Sigmoid colon (tissue), 7 donors: ENCODE results near the gene PTPRT. TPM values are rescaled to one million over a fixed set of nuclear protein-coding genes. Genes with fewer than 3 reads are reported as not detected.
"Not testable (repeated sequence)": the region's sequence is repeated elsewhere in the genome, so short reads cannot be mapped to it uniquely, and the experiment has no call there.

ENCODE experiments used
- DNase-seq: peaks from one replicate; pipeline ENCODE4 v3.0.0-alpha.2; 2019
- H3K27ac ChIP-seq, 4 donors: fragments of 200-600 bp; sonication (generic); one replicate each; pipeline ENCODE4 v1.5.1; 2016 to 2019; ENCODE audit warnings: mild to moderate bottlenecking in 1 of 4
- H3K27me3 ChIP-seq, 3 donors: fragments of 200-600 bp; sonication (generic); one replicate each; pipeline ENCODE4 v1.5.1; 2019; ENCODE audit warnings: mild to moderate bottlenecking in 1 of 3
- H3K36me3 ChIP-seq, 4 donors: fragments of 200-600 bp; sonication (generic); one replicate each; pipeline ENCODE4 v1.5.1; 2016 to 2019
- H3K4me1 ChIP-seq, 4 donors: fragments of 200-600 bp; sonication (generic); one replicate each; pipeline ENCODE4 v1.5.1; 2017 to 2019
- H3K4me3 ChIP-seq, 4 donors: fragments of 200-600 bp; sonication (generic); one replicate each; pipeline ENCODE4 v1.5.1; 2017 to 2019; ENCODE audit warnings: mild to moderate bottlenecking in 2 of 4, moderate library complexity in 1 of 4
- H3K9me3 ChIP-seq, 4 donors: fragments of 200-600 bp in 3 of 4; sonication (generic) in 3 of 4; one replicate each; pipeline versions ENCODE4 v1.5.1 to v1.6.1; 2013 to 2019
- EP300 ChIP-seq, 4 donors: sonication (generic); formaldehyde crosslinking; IDR thresholded peaks; one replicate each; pipeline ENCODE4 v1.6.1; 2017; ENCODE audit warnings: antibody characterized with exemption in 4 of 4
- POLR2A ChIP-seq, 2 donors: fragments of 450-650 bp; IDR thresholded peaks; one replicate each; pipeline ENCODE4 v1.6.1; 2016; ENCODE audit warnings: antibody characterized with exemption in 2 of 2, mild to moderate bottlenecking in 2 of 2, moderate library complexity in 2 of 2
- POLR2AphosphoS5 ChIP-seq, 4 donors: sonication (generic); formaldehyde crosslinking; IDR thresholded peaks; one replicate each; pipeline ENCODE4 v1.6.1; 2017; ENCODE audit warnings: antibody characterized with exemption in 4 of 4
- WGBS, 2 donors: extraction: QIAGEN DNeasy Blood & Tissue Kit; methylation state at CpG; one replicate each; pipeline ENCODE4 v1.1.7; 2013; 5-methylcytosine and 5-hydroxymethylcytosine counted together
- intact Hi-C: fragments of 100-400 bp; cut with DNase I; formaldehyde crosslinking; loops from one replicate; pipeline ENCODE4 v1.15.1; 2023
- polyA plus RNA-seq, 3 donors: library from polyadenylated mRNA; stranded (reverse); fragments of 200-250 nt; gene quantifications; one replicate each; pipeline ENCODE4 v1.2.3, GENCODE V29; 2013
- total RNA-seq, 4 donors: library from RNA; depleted of rRNA; stranded (reverse); fragments of >200 nt; gene quantifications; one replicate each; pipeline ENCODE4 v1.1.0, GENCODE V29; 2016
- TF ChIP-seq, protein P1 (sequence below), 4 experiments: fragments of 450-650 bp in 3 of 4; fragments of 200-600 bp in 1 of 4; IDR thresholded peaks; one replicate each; pipeline ENCODE4 v1.5.1; 2016 to 2019; ENCODE audit warnings: antibody characterized with exemption in 4 of 4, mild to moderate bottlenecking in 3 of 4, moderate library complexity in 2 of 4
- donor health status: healthy with polysubstance abuse.
- donor health status: Bipolar disorder and iron deficiency.
- donor health status: healthy.

Gene PTPRT
- total and polyA plus RNA-seq, 7 donors, result under 0.01 to 0.41 (median 0.12) TPM; not detected in 3

DNA sequence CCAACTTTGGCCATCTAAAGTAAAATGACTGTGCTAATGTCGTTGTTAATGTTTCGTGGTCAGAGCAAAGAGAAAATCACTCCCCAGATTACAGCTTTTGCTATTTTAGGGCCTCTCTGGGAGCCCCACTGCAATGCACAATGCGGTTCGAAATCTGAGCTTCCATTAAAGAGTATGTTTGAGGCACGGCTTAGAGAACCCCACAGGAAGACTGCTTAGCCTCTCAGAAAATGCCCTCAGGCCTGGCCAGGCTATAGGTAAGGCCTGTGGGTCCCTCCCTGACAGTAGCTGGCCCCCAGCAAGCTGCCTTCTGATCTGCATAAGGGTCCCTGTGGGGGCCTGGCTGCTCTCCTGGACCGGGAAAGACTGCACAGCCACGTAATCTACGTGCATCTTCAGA is 274.6 kb downstream of the PTPRT start:
- 82 to 86% methylated on average over 8 of the region's 8 CpGs for WGBS, 2 donors
- TF ChIP-seq, protein P1, sequence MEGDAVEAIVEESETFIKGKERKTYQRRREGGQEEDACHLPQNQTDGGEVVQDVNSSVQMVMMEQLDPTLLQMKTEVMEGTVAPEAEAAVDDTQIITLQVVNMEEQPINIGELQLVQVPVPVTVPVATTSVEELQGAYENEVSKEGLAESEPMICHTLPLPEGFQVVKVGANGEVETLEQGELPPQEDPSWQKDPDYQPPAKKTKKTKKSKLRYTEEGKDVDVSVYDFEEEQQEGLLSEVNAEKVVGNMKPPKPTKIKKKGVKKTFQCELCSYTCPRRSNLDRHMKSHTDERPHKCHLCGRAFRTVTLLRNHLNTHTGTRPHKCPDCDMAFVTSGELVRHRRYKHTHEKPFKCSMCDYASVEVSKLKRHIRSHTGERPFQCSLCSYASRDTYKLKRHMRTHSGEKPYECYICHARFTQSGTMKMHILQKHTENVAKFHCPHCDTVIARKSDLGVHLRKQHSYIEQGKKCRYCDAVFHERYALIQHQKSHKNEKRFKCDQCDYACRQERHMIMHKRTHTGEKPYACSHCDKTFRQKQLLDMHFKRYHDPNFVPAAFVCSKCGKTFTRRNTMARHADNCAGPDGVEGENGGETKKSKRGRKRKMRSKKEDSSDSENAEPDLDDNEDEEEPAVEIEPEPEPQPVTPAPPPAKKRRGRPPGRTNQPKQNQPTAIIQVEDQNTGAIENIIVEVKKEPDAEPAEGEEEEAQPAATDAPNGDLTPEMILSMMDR (IDR thresholded peaks at IDR 0.05), result no peak
- TF ChIP-seq EP300 (IDR thresholded peaks at IDR 0.05), result no peak
- TF ChIP-seq POLR2A (IDR thresholded peaks at IDR 0.05), result no peak
- no peak for TF ChIP-seq POLR2AphosphoS5 (IDR thresholded peaks at IDR 0.05)
- no peak for DNase-seq
- Histone ChIP-seq H3K27me3 (no peaks in the 10 kb centered on the region), H3K4me1 (no peaks in the 10 kb centered on the region), H3K27ac (no peak overlapping the region), H3K9me3 (no peaks in the 10 kb centered on the region), H3K36me3 (no peaks in the 10 kb centered on the region), H3K4me3 (no peak overlapping the region)
- intact Hi-C loops, result no loop called here

DNA sequence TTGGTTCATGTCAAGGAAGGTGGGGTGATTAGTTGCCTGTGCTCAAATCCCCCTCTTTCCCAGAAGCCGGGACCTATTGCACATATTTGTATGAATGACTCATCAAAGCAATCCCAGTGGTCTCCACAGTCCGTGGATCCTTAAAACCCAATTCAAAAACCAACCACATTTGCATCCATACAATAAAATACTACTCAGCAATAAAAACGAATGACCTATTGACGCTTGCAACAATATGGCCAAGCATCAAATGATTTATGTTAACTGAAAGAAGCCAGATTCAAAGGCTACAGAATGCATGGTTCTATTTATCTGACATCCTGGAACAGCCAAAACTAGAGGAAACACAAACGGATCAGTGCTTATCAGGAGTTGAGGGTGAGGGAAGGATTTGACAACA is 275.4 kb downstream of the PTPRT start:
- 39 to 40% methylated on average over 5 of the region's 5 CpGs for WGBS, 2 donors
- H3K36me3 ChIP-seq, result no peaks in the 10 kb centered on the region
- no peak overlapping the region for H3K27ac ChIP-seq
- TF ChIP-seq, protein P1 (IDR thresholded peaks at IDR 0.05), result no peak
- TF ChIP-seq POLR2AphosphoS5 (IDR thresholded peaks at IDR 0.05) (no peak), EP300 (IDR thresholded peaks at IDR 0.05) (no peak), POLR2A (IDR thresholded peaks at IDR 0.05) (no peak)
- H3K4me3 ChIP-seq, result no peak overlapping the region
- DNase-seq, result no peak
- no peaks in the 10 kb centered on the region for H3K27me3 ChIP-seq
- no peaks in the 10 kb centered on the region for H3K4me1 ChIP-seq
- intact Hi-C loops, result no loop called here
- no peaks in the 10 kb centered on the region for H3K9me3 ChIP-seq

- H3K27ac ChIP-seq, H3K36me3 ChIP-seq, H3K4me1 ChIP-seq, H3K4me3 ChIP-seq, H3K27me3 ChIP-seq, H3K9me3 ChIP-seq, DNase-seq, intact Hi-C loops: not testable (repeated sequence)
- WGBS, 2 donors, result 25 to 29% methylated on average over 2 of the region's 2 CpGs
These were observed 278.9 kb downstream of the PTPRT start for GRCh38 chr20:42910808-42911207.

DNA sequence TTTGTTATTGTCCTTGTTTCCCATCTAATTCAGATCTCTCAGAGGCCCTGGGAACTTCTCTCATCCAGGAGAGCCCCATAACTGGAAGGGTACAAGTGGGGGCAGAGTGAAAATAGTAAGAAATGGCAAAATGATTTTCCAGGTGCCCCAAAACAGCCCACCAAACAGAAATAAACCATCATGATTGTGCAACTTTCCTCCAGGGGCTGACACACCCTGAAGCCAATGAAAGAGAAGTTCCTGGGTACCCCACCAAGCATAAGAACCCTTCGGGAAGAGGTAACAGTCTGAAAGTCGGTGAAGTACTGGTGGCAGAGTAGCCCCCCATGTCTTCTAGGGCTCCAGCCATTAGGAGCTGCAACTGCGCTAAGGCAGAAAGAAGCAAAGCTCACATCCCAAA is 282.0 kb downstream of the PTPRT start:
- H3K27ac ChIP-seq, result no peak overlapping the region
- H3K27me3 ChIP-seq, result no peaks in the 10 kb centered on the region
- intact Hi-C loops, result no loop called here
- H3K4me3 ChIP-seq, result no peak overlapping the region
- DNase-seq, result no peak
- no peaks in the 10 kb centered on the region for H3K36me3 ChIP-seq
- no peaks in the 10 kb centered on the region for H3K9me3 ChIP-seq
- TF ChIP-seq EP300 (IDR thresholded peaks at IDR 0.05) (no peak), POLR2AphosphoS5 (IDR thresholded peaks at IDR 0.05) (no peak), POLR2A (IDR thresholded peaks at IDR 0.05) (no peak)
- TF ChIP-seq, protein P1 (IDR thresholded peaks at IDR 0.05), result no peak
- WGBS, 2 donors, result 89 to 97% methylated on average over 3 of the region's 3 CpGs
- no peaks in the 10 kb centered on the region for H3K4me1 ChIP-seq

DNA sequence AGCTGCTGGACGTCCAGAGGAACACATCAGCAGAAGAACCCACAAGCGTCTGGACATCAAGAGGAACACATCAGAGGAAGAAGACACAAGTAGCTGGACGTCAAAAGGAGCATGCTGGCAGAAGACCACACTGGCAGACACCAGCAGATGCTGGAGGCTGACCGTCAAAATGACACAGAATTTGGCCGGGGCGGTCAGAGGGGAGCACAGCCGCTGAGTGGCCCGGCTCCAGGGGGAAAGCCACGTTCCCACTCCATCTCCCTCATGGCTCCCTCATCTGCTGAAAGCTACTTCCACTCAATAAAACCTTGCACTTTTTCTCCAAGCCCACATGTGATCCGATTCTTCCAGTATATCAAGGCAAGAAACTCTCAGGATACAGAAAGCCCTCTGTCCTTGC is 283.6 kb downstream of the PTPRT start:
- no peak for TF ChIP-seq EP300 (IDR thresholded peaks at IDR 0.05)
- no peak for TF ChIP-seq POLR2A (IDR thresholded peaks at IDR 0.05)
- TF ChIP-seq POLR2AphosphoS5 (IDR thresholded peaks at IDR 0.05), result no peak
- TF ChIP-seq, protein P1 (IDR thresholded peaks at IDR 0.05), result no peak
- no peak overlapping the region for H3K4me3 ChIP-seq
- no peak overlapping the region for H3K27ac ChIP-seq
- no peaks in the 10 kb centered on the region for H3K9me3 ChIP-seq
- no peaks in the 10 kb centered on the region for H3K27me3 ChIP-seq
- 79 to 83% methylated on average over 10 of the region's 10 CpGs for WGBS, 2 donors
- H3K4me1 ChIP-seq, result peaks cover 0 to 10% (median 7%) of the 10 kb centered on the region in 4 donors
- DNase-seq, result no peak
- intact Hi-C loops, result no loop called here
- no peaks in the 10 kb centered on the region for H3K36me3 ChIP-seq
